Right cardiac atrium (tissue), 5 donors: ENCODE results near the gene VPREB1. TPM values are rescaled to one million over a fixed set of nuclear protein-coding genes. Genes with fewer than 3 reads are reported as not detected.
A peak's percentile ranks its signal among the peaks of the same experiment; 100 is the strongest.
"Not testable (repeated sequence)": the region's sequence is repeated elsewhere in the genome, so short reads cannot be mapped to it uniquely, and the experiment has no call there.

Experiments
- ATAC-seq, 2 donors: fragments of 200-7000 bp; cut with Tn5 transposase; one replicate each; pipeline versions ENCODE4 v1.8.0 to v1.9.1; 2020; ENCODE audit warnings: moderate library complexity in 2 of 2, mild to moderate bottlenecking in 1 of 2
- DNase-seq, 3 donors: peaks; one replicate each; pipeline ENCODE4 v3.0.0-alpha.2; 2020
- H3K27ac ChIP-seq: one replicate; pipeline ENCODE4 v1.5.1; 2013; ENCODE audit warnings: mild to moderate bottlenecking, low read length, control low read depth, moderate library complexity
- H3K27me3 ChIP-seq: one replicate; pipeline ENCODE4 v1.6.1; 2013; ENCODE audit not compliant: control insufficient read depth, insufficient read depth
- H3K4me1 ChIP-seq: one replicate; pipeline ENCODE4 v1.6.1; 2013; ENCODE audit warnings: low read length; ENCODE audit not compliant: control insufficient read depth, insufficient read depth
- H3K4me3 ChIP-seq: one replicate; pipeline ENCODE4 v1.5.1; 2013; ENCODE audit warnings: low read length, control low read depth
- H3K9me3 ChIP-seq: one replicate; pipeline ENCODE4 v1.6.1; 2013; ENCODE audit warnings: low read length; ENCODE audit not compliant: control insufficient read depth
- WGBS: extraction: QIAGEN DNeasy Blood & Tissue Kit; methylation state at CpG from one replicate; pipeline ENCODE4 v1.1.7; 2013; 5-methylcytosine and 5-hydroxymethylcytosine counted together
- intact Hi-C, 4 donors: fragments of 100-400 bp; cut with DNase I; formaldehyde crosslinking; loops; one replicate each; pipeline versions ENCODE4 v1.11.0 to v1.14.0; 2022 to 2023
- polyA plus RNA-seq: library from polyadenylated mRNA; stranded (reverse); fragments of 200-250 nt; gene quantifications from one replicate; pipeline ENCODE4 v1.2.3, GENCODE V29; 2013
- total RNA-seq, 4 donors: library from RNA; stranded (reverse); fragmentation: NEBNext Ultra II Directional; extraction: Animal tissue kit (Norgen Biotek cat#: 25700); gene quantifications; one replicate each; pipeline ENCODE4 v1.2.1, GENCODE V29; 2021
- donor health status: healthy with polysubstance abuse.
- donor health status: DM: no; HTN: yes; CAD: no.
- donor health status: DM: no; HTN: no; CAD: no.
- donor health status: DM: no; HTN: yes; CAD: no; lungs with severe emphysema.
- donor health status: DM: yes; HTN: yes; CAD: no.

VPREB1 gene
- total and polyA plus RNA-seq, 5 donors: not detected

GRCh38 chr22:22250651-22251050 is 6.1 kb downstream of the VPREB1 start:
- H3K9me3 ChIP-seq, H3K27ac ChIP-seq, H3K27me3 ChIP-seq, ATAC-seq, H3K4me1 ChIP-seq, intact Hi-C loops, H3K4me3 ChIP-seq, DNase-seq: not testable (repeated sequence)
- 78% methylated on average over 8 of the region's 8 CpGs for WGBS

- H3K27me3 ChIP-seq, H3K4me3 ChIP-seq, H3K9me3 ChIP-seq, DNase-seq, intact Hi-C loops, H3K4me1 ChIP-seq, ATAC-seq, H3K27ac ChIP-seq: not testable (repeated sequence)
- 77% methylated on average over 13 of the region's 13 CpGs for WGBS
Observed at GRCh38 chr22:22256133-22256532, 11.5 kb downstream of the VPREB1 start.

GRCh38 chr22:22258597-22259415 is 14.2 kb downstream of the VPREB1 start:
- ATAC-seq, H3K27ac ChIP-seq, intact Hi-C loops, DNase-seq, H3K9me3 ChIP-seq, H3K27me3 ChIP-seq, H3K4me3 ChIP-seq, H3K4me1 ChIP-seq: not testable (repeated sequence)
- 89% methylated on average over 7 of the region's 7 CpGs for WGBS

GRCh38 chr22:22260169-22260568 is 15.6 kb downstream of the VPREB1 start:
- H3K4me3 ChIP-seq, H3K27me3 ChIP-seq, intact Hi-C loops, H3K9me3 ChIP-seq, DNase-seq, H3K4me1 ChIP-seq, ATAC-seq, H3K27ac ChIP-seq: not testable (repeated sequence)
- 97% methylated on average over 2 of the region's 2 CpGs for WGBS

GRCh38 chr22:22260586-22260985 is 16.0 kb downstream of the VPREB1 start:
- H3K27me3 ChIP-seq, H3K27ac ChIP-seq, intact Hi-C loops, H3K4me1 ChIP-seq, H3K9me3 ChIP-seq, ATAC-seq, H3K4me3 ChIP-seq, DNase-seq: not testable (repeated sequence)
- 82% methylated on average over 4 of the region's 4 CpGs for WGBS

GRCh38 chr22:22262332-22263074 is 17.9 kb downstream of the VPREB1 start:
- H3K27ac ChIP-seq: not testable (repeated sequence)
- peak in 2 of 3 donors; percentile 50 to 69 for DNase-seq

GRCh38 chr22:22263823-22264222 is 19.2 kb downstream of the VPREB1 start:
- 61% methylated on average over 3 of the region's 3 CpGs for WGBS
- not testable (repeated sequence) for H3K4me1 ChIP-seq, H3K27ac ChIP-seq

More at GRCh38 chr22:22262332-22263074, 17.9 kb downstream of the VPREB1 start:
- H3K4me3 ChIP-seq, H3K27me3 ChIP-seq, H3K4me1 ChIP-seq, intact Hi-C loops, ATAC-seq, H3K9me3 ChIP-seq: not testable (repeated sequence)
- 28% methylated on average over 3 of the region's 3 CpGs for WGBS

GRCh38 chr22:22270036-22270676 is 25.6 kb downstream of the VPREB1 start:
- H3K4me3 ChIP-seq, ATAC-seq, H3K27me3 ChIP-seq, H3K9me3 ChIP-seq, DNase-seq, H3K4me1 ChIP-seq, intact Hi-C loops, H3K27ac ChIP-seq: not testable (repeated sequence)
- WGBS: 85% methylated on average over 7 of the region's 7 CpGs

More at GRCh38 chr22:22263823-22264222, 19.2 kb downstream of the VPREB1 start:
- H3K4me3 ChIP-seq, intact Hi-C loops, H3K9me3 ChIP-seq, DNase-seq, H3K27me3 ChIP-seq, ATAC-seq: not testable (repeated sequence)

GRCh38 chr22:22277423-22277822 is 32.8 kb downstream of the VPREB1 start:
- H3K4me3 ChIP-seq, H3K4me1 ChIP-seq, intact Hi-C loops, DNase-seq, H3K27ac ChIP-seq, H3K9me3 ChIP-seq, H3K27me3 ChIP-seq, ATAC-seq: not testable (repeated sequence)
- 92% methylated on average over 3 of the region's 4 CpGs for WGBS

GRCh38 chr22:22284962-22285756 is 40.6 kb downstream of the VPREB1 start:
- H3K27ac ChIP-seq, H3K27me3 ChIP-seq, H3K9me3 ChIP-seq, DNase-seq, H3K4me1 ChIP-seq, H3K4me3 ChIP-seq, intact Hi-C loops, ATAC-seq: not testable (repeated sequence)
